ENCODE data around the gene DDX54. TPM values are rescaled to one million over a fixed set of nuclear protein-coding genes. Genes with fewer than 3 reads are reported as not detected.
A peak's percentile ranks its signal among the peaks of the same experiment; 100 is the strongest.

DDX54 gene
- total RNA-seq, 1 donor from 2014 or later, result 112 TPM

DNA sequence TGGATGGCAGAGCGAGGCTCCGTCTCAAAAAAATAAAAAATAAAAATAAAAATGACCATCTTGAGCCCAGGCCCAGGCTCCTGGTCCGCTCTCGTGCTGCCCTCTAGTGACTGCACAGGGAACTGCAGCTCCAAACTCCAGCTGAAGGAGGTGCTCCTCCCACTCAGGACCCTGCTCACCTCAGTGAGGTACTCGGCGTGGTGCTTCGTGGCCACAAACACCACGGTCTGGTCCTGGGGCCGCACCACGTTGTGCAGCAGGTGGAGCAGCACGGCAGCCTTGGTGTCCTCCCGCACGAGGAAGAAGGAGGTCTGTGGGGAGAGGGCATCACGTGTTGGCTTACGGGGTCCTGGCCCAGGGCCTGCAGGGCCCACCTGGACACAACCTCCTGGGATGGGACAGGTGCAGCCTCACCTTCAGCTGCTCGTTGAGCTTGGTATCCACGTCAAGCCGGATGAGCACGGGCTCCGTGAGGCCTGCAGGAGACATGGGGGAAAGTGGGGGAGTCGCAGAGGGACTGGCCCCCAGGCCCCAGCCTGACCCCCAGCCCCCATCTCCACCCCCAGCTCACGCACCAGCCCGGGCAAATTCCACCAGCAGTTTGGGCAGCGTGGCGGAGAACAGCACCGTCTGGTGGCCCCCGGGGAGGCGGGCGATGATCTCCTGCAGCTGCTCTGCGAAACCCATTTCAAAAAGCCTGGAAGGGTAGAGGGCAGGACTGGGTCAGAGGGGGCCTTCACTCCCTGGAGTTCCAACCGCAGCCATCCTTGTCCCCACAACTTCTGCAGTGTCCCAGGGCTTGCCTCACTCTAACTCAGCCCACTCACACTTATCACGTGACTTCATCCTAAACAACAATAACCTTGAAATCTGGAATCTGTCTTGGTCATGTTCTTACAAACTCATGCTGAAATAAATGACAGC, 10.6 kb downstream of the DDX54 start:
- no peak overlapping the region for H3K4me3 ChIP-seq (ENCODE audit: low read depth, low read length)
- TF ChIP-seq, protein P1, sequence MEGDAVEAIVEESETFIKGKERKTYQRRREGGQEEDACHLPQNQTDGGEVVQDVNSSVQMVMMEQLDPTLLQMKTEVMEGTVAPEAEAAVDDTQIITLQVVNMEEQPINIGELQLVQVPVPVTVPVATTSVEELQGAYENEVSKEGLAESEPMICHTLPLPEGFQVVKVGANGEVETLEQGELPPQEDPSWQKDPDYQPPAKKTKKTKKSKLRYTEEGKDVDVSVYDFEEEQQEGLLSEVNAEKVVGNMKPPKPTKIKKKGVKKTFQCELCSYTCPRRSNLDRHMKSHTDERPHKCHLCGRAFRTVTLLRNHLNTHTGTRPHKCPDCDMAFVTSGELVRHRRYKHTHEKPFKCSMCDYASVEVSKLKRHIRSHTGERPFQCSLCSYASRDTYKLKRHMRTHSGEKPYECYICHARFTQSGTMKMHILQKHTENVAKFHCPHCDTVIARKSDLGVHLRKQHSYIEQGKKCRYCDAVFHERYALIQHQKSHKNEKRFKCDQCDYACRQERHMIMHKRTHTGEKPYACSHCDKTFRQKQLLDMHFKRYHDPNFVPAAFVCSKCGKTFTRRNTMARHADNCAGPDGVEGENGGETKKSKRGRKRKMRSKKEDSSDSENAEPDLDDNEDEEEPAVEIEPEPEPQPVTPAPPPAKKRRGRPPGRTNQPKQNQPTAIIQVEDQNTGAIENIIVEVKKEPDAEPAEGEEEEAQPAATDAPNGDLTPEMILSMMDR (conservative IDR thresholded peaks at IDR 0.05; ENCODE audit: low read depth, low read length), result peak; percentile 97
- no peak for DNase-seq (ENCODE audit: low read depth)

DNA sequence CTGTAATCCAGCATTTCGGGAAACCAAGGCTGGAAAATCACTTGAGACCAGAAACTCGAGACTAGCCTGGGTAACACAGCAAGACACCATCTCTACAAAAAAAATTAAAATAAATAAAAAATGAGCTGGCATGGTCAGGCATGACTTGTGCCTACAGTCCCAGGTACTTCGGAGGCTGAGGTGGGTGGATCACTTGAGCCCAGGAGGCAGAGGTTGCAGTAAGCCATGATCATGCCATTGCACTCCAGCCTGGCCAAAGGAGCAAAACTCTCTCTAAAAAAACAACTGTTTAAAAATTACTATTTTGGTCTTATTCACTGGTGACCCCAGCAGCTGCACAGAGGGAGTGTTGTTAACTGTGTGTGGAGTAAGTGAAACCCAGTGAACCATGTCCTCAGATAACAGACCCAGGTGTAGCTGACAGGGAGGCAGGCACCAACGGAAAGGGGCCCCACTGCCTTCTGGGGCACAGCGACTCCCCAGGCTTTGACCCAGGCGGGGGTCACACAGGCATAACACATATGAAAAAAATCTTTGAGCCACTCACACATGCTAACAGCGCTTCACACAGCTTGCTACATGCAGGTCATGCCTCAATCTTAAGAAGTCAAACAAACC, 12.1 kb downstream of the DDX54 start:
- TF ChIP-seq, protein P1 (conservative IDR thresholded peaks at IDR 0.05; ENCODE audit: low read depth, low read length), result no peak
- no peak for DNase-seq (ENCODE audit: low read depth)
- H3K4me3 ChIP-seq (ENCODE audit: low read depth, low read length), result no peak overlapping the region

DNA sequence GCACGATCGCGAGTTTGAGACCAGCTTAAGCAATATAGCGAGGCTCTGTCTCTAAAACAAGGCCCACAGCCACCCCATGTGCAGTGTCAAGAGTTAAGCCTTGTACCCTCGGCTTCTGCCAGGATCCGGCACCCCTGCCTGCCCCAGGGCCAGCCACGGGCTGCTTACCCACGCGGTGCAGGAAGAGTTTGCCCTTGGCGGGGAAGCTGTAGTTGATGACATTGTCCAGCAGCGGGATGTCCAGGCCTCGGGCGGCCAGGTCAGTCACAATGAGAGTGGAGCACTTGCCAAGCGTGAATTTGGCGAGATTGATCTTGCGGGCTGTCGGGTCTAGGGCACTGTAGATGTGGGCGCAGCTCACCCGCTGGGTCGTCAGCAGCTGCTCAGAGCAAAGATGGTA, 13.1 kb downstream of the DDX54 start:
- no peak overlapping the region for H3K4me3 ChIP-seq (ENCODE audit: low read depth, low read length)
- TF ChIP-seq, protein P1 (conservative IDR thresholded peaks at IDR 0.05; ENCODE audit: low read depth, low read length), result no peak
- no peak for DNase-seq (ENCODE audit: low read depth)

DNA sequence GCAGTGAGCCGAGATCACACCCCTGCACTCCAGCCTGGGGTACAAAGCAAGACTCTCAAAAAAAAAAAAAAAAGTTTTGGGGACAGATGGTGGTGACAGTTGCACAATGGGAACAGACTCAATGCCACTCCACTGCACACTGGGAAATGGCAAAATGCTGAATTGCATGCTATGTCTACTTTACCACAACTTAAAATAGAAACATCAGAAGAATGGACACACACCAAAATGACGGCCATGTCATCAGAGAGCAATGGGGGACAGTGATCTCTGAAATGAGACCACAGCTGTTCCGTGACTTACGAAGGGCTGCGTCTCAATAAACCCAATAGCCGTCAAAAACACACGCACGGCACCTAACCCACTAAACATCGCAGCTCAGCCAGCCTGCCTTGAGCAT, 13.7 kb downstream of the DDX54 start:
- TF ChIP-seq, protein P1 (conservative IDR thresholded peaks at IDR 0.05; ENCODE audit: low read depth, low read length), result no peak

DNA sequence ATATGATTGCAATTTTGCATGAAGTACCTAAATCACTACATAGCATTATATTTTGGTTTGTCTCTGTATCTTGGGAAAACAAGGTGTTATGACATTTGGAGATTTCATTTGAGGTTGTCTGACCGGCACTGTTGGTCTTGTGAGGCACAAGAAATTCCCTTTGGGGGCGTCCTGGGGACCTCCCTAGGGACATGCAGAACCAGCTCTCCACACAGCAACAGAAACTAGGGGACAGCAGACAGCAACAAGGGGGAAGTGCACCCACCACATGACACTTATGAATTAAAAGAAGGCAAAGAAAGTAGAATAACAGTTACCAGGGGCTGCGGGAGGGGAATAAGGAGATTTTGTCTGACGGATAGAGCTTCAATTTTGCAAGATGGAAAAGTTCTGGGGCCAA, 14.4 kb downstream of the DDX54 start:
- no peak for DNase-seq (ENCODE audit: low read depth)
- TF ChIP-seq, protein P1 (conservative IDR thresholded peaks at IDR 0.05; ENCODE audit: low read depth, low read length), result no peak
- no peak overlapping the region for H3K4me3 ChIP-seq (ENCODE audit: low read depth, low read length)

More for the DNA sequence above, 13.7 kb downstream of the DDX54 start:
- DNase-seq (ENCODE audit: low read depth), result no peak
- no peak overlapping the region for H3K4me3 ChIP-seq (ENCODE audit: low read depth, low read length)

DNA sequence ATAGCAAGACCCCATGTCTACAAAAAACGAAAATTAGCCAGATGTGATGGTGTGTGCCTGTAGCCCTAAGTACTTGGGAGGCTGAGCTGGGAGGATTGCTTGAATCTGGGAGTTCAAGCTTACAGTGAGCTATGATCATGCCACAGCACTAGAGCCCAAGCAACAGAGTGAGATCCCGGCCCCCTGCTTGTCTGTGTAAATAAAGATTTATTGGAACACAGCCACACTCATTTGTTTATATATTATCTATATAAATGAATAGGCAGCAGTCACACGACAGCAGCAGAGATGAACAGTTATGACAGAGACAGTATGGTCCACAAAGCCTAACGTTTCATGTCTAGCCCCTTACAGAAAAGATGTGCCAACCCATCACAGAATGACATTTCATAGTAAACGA, 14.8 kb downstream of the DDX54 start:
- H3K4me3 ChIP-seq (ENCODE audit: low read depth, low read length), result no peak overlapping the region
- no peak for DNase-seq (ENCODE audit: low read depth)
- TF ChIP-seq, protein P1 (conservative IDR thresholded peaks at IDR 0.05; ENCODE audit: low read depth, low read length), result no peak
